H9 (cell line): ENCODE data around the gene CCDC88C. TPM values are rescaled to one million over a fixed set of nuclear protein-coding genes. Genes with fewer than 3 reads are reported as not detected.

Source experiments
- DNase-seq: peaks from one replicate; pipeline ENCODE4 v3.0.0-alpha.2; 2017
- H2AFZ ChIP-seq: one replicate; pipeline ENCODE4 v1.6.1; 2013; ENCODE audit warnings: mild to moderate bottlenecking, low read length, control low read depth, moderate library complexity
- H2AK5ac ChIP-seq: 2 replicates; pipeline ENCODE4 v1.6.1; 2013; ENCODE audit warnings: low read length, control low read depth, mixed read lengths; ENCODE audit not compliant: insufficient read length
- H2BK120ac ChIP-seq: one replicate; pipeline ENCODE4 v1.6.1; 2013; ENCODE audit warnings: low read depth, mild to moderate bottlenecking, low read length, control low read depth, inconsistent platforms; ENCODE audit not compliant: poor library complexity, severe bottlenecking
- H2BK12ac ChIP-seq: 2 replicates; pipeline ENCODE4 v1.6.1; 2013; ENCODE audit warnings: low read length, control low read depth, mixed read lengths, low read depth; ENCODE audit not compliant: insufficient read length
- H2BK15ac ChIP-seq: 2 replicates; pipeline ENCODE4 v1.6.1; 2013; ENCODE audit warnings: low read depth, low read length, control low read depth
- H2BK20ac ChIP-seq: one replicate; pipeline ENCODE4 v1.6.1; 2013; ENCODE audit warnings: low read depth, mild to moderate bottlenecking, low read length, control low read depth, inconsistent platforms; ENCODE audit not compliant: poor library complexity, severe bottlenecking
- H2BK5ac ChIP-seq: 2 replicates; pipeline ENCODE4 v1.6.1; 2013; ENCODE audit warnings: low read length, control low read depth, mixed read lengths; ENCODE audit not compliant: insufficient read length
- H3K14ac ChIP-seq: 2 replicates; pipeline ENCODE4 v1.6.1; 2013; ENCODE audit warnings: low read length, control low read depth; ENCODE audit not compliant: insufficient read depth
- H3K18ac ChIP-seq: 2 replicates; pipeline ENCODE4 v1.6.1; 2013; ENCODE audit warnings: low read depth, mild to moderate bottlenecking, mixed read lengths, low read length, control low read depth; ENCODE audit not compliant: insufficient read length
- H3K23ac ChIP-seq: 2 replicates; pipeline ENCODE4 v1.6.1; 2013; ENCODE audit warnings: low read length, control low read depth, mixed read lengths, low read depth; ENCODE audit not compliant: insufficient read length
- H3K23me2 ChIP-seq: 2 replicates; pipeline ENCODE4 v1.6.1; 2013; ENCODE audit warnings: low read depth, mild to moderate bottlenecking, mixed read lengths, low read length, control low read depth; ENCODE audit not compliant: insufficient read length, poor library complexity, severe bottlenecking
- H3K27ac ChIP-seq: 2 replicates; pipeline ENCODE4 v1.5.1; 2013; ENCODE audit warnings: low read length, control low read depth, mixed read lengths, low read depth; ENCODE audit not compliant: insufficient read length
- H3K27me3 ChIP-seq: 2 replicates; pipeline ENCODE4 v1.6.1; 2013; ENCODE audit warnings: low read length, control low read depth, inconsistent platforms; ENCODE audit not compliant: insufficient read depth
- H3K4ac ChIP-seq: 2 replicates; pipeline ENCODE4 v1.6.1; 2013; ENCODE audit warnings: low read depth, mild to moderate bottlenecking, control low read depth, inconsistent platforms, low read length, moderate library complexity
- H3K4me1 ChIP-seq: 2 replicates; pipeline ENCODE4 v1.6.1; 2013; ENCODE audit warnings: low read length, control low read depth, inconsistent platforms; ENCODE audit not compliant: insufficient read depth
- H3K4me2 ChIP-seq: 2 replicates; pipeline ENCODE4 v1.6.1; 2013; ENCODE audit warnings: low read length, control low read depth, mixed read lengths; ENCODE audit not compliant: insufficient read length, insufficient read depth
- H3K56ac ChIP-seq: 2 replicates; pipeline ENCODE4 v1.6.1; 2013; ENCODE audit warnings: low read depth, mild to moderate bottlenecking, mixed read lengths, low read length, control low read depth; ENCODE audit not compliant: insufficient read length
- H3K79me1 ChIP-seq: 2 replicates; pipeline ENCODE4 v1.6.1; 2013; ENCODE audit warnings: low read depth, mild to moderate bottlenecking, moderate library complexity, low read length, control low read depth, inconsistent platforms; ENCODE audit not compliant: insufficient read depth, poor library complexity, severe bottlenecking
- H3K79me2 ChIP-seq: 2 replicates; pipeline ENCODE4 v1.6.1; 2013; ENCODE audit warnings: low read length, control low read depth, inconsistent platforms; ENCODE audit not compliant: insufficient read depth
- H3K9ac ChIP-seq: 2 replicates; pipeline ENCODE4 v1.6.1; 2013; ENCODE audit warnings: low read length, control low read depth, mixed read lengths; ENCODE audit not compliant: insufficient read length; ENCODE audit errors: extremely low read depth
- H3K9me3 ChIP-seq: one replicate; pipeline ENCODE4 v1.6.1; 2013; ENCODE audit warnings: low read depth, low read length, inconsistent platforms; ENCODE audit not compliant: control insufficient read depth
- H3T11ph ChIP-seq: one replicate; pipeline ENCODE4 v1.6.1; 2013; ENCODE audit warnings: mild to moderate bottlenecking, low read length, control low read depth, inconsistent platforms
- H4K20me1 ChIP-seq: one replicate; pipeline ENCODE4 v1.6.1; 2013; ENCODE audit not compliant: control insufficient read depth, insufficient read length, insufficient read depth
- H4K5ac ChIP-seq: 2 replicates; pipeline ENCODE4 v1.6.1; 2013; ENCODE audit warnings: low read depth, mild to moderate bottlenecking, mixed read lengths, low read length, control low read depth; ENCODE audit not compliant: insufficient read length
- H4K8ac ChIP-seq: replicated peaks from 2 replicates; pipeline ENCODE4 v1.6.1; 2013; ENCODE audit warnings: low read length, control low read depth, mixed read lengths, low read depth; ENCODE audit not compliant: insufficient read length
- H4K91ac ChIP-seq: 2 replicates; pipeline ENCODE4 v1.6.1; 2013; ENCODE audit warnings: low read depth, mild to moderate bottlenecking, moderate library complexity, mixed read lengths, low read length, control low read depth; ENCODE audit not compliant: insufficient read length
- H3K27ac Mint-ChIP-seq, 3 experiments: 2 replicates in 2 of 3; 3 replicates in 1 of 3; pipeline ENCODE4 v1.8.0; 2020 to 2021; ENCODE audit warnings: mixed read lengths in 3 of 3, mild to moderate bottlenecking in 1 of 3, moderate library complexity in 1 of 3
- H3K27me3 Mint-ChIP-seq: 2 replicates; pipeline ENCODE4 v1.8.0; 2021; ENCODE audit warnings: low read depth, mild to moderate bottlenecking, moderate library complexity, mixed read lengths
- H3K36me3 Mint-ChIP-seq, 3 experiments: 2 replicates in 2 of 3; 3 replicates in 1 of 3; pipeline ENCODE4 v1.8.0; 2020 to 2021; ENCODE audit warnings: low read depth in 3 of 3, mixed read lengths in 3 of 3; ENCODE audit not compliant: insufficient read depth in 1 of 3
- H3K4me1 Mint-ChIP-seq, 2 experiments: 2 replicates each; pipeline ENCODE4 v1.8.0; 2020; ENCODE audit warnings: mixed read lengths in 2 of 2
- H3K4me3 Mint-ChIP-seq, 2 experiments: 2 replicates in 1 of 2; 3 replicates in 1 of 2; pipeline ENCODE4 v1.8.0; 2020 to 2021; ENCODE audit warnings: mild to moderate bottlenecking in 2 of 2, mixed read lengths in 2 of 2, moderate library complexity in 1 of 2
- H3K9me3 Mint-ChIP-seq, 2 experiments: 2 replicates in 1 of 2; 3 replicates in 1 of 2; pipeline ENCODE4 v1.8.0; 2020; ENCODE audit warnings: mild to moderate bottlenecking in 2 of 2, mixed read lengths in 2 of 2, moderate library complexity in 1 of 2
- WGBS: extraction: QIAGEN DNeasy Blood & Tissue Kit; methylation state at CpG from one replicate; pipeline ENCODE4 v1.1.7; 2013; ENCODE audit warnings: missing lambda C conversion rate, low lambda C conversion rate, mixed read lengths; ENCODE audit not compliant: insufficient read length; ENCODE audit errors: extremely low coverage; 5-methylcytosine and 5-hydroxymethylcytosine counted together
- total RNA-seq: library from RNA; stranded (reverse); gene quantifications from 2 replicates; pipeline ENCODE4 v1.2.1, GENCODE V29; 2021
- TF ChIP-seq, protein P1 (sequence below): fragments of 200-600 bp; sonication (generic); conservative IDR thresholded peaks from 3 replicates; pipeline ENCODE4 v1.8.0; 2021; ENCODE audit warnings: antibody characterized with exemption, mild to moderate bottlenecking

The CCDC88C gene
- total RNA-seq, 1 experiment from 2014 or later, result 52.4 TPM

DNA sequence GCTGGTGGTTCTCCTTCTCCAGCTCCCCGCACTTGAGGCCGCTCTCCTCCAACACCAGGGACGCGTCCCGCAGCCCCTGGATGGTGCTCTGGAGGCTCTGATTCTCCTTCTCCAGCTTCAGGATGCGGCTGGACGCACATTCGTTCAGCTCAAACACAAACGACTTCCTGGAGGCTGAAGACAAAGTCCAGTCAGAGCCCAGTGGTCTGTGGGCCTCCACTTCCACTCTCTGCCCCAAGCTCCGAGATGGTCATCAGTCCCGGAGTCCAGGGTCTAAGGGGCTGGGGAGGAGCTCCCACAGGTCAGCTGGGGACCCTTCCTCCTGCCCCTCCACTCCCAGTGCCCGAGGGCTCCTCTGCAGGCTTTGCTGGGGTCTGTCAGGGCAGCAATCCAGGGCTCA, 96.5 kb downstream of the CCDC88C start:
- Histone ChIP-seq H2BK120ac (no peak overlapping the region), H2BK12ac (no peak overlapping the region), H3K23ac (no peak overlapping the region), H3K56ac (no peak overlapping the region), H2AFZ (no peak overlapping the region), H4K20me1 (no peaks in the 10 kb centered on the region), H3K9me3 (no peaks in the 10 kb centered on the region), H3K4me1 (no peaks in the 10 kb centered on the region), H3K4me2 (no peak overlapping the region), H3T11ph (no peak overlapping the region), H3K14ac (no peak overlapping the region; the same call in 1 of the 2 replicates), H3K18ac (no peak overlapping the region), H3K4ac (no peak overlapping the region), H4K8ac (no peak overlapping the region), H4K5ac (no peak overlapping the region), H2AK5ac (no peak overlapping the region), H2BK15ac (no peak overlapping the region), H3K9ac (no peak overlapping the region), H2BK20ac (no peak overlapping the region), H3K79me1 (no peaks in the 10 kb centered on the region), H3K23me2 (no peaks in the 10 kb centered on the region), H3K27ac (no peak overlapping the region), H3K27me3 (no peaks in the 10 kb centered on the region), H2BK5ac (no peak overlapping the region), H3K79me2 (no peaks in the 10 kb centered on the region), H4K91ac (no peak overlapping the region)
- Mint-ChIP-seq H3K27ac (no peak overlapping the region), H3K4me3 (no peak overlapping the region), H3K9me3 (peaks cover 0 to 2% of the 10 kb centered on the region in 2 experiments; a peak in 3 of 5 replicates), H3K27me3 (no peaks in the 10 kb centered on the region; the same call in 1 of the 2 replicates), H3K4me1 (peaks cover 6 to 8% of the 10 kb centered on the region in 2 experiments), H3K36me3 (peaks cover 30 to 82% (median 54%) of the 10 kb centered on the region in 3 experiments)
- TF ChIP-seq, protein P1, sequence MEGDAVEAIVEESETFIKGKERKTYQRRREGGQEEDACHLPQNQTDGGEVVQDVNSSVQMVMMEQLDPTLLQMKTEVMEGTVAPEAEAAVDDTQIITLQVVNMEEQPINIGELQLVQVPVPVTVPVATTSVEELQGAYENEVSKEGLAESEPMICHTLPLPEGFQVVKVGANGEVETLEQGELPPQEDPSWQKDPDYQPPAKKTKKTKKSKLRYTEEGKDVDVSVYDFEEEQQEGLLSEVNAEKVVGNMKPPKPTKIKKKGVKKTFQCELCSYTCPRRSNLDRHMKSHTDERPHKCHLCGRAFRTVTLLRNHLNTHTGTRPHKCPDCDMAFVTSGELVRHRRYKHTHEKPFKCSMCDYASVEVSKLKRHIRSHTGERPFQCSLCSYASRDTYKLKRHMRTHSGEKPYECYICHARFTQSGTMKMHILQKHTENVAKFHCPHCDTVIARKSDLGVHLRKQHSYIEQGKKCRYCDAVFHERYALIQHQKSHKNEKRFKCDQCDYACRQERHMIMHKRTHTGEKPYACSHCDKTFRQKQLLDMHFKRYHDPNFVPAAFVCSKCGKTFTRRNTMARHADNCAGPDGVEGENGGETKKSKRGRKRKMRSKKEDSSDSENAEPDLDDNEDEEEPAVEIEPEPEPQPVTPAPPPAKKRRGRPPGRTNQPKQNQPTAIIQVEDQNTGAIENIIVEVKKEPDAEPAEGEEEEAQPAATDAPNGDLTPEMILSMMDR, result no peak
- no CpG with 5 or more reads among the region's 12 CpGs for WGBS
- no peak for DNase-seq
